ENCODE results near the gene AKR1D1. TPM values are rescaled to one million over a fixed set of nuclear protein-coding genes. Genes with fewer than 3 reads are reported as not detected.

The AKR1D1 gene
- total and polyA plus RNA-seq, 2 of the 13 experiments (the other 11 are each of a cell fraction or from before 2014, with no cell fraction given), result 6.9 to 37.0 TPM

GRCh38 chr7:138033241-138033640 is 43.0 kb upstream of the AKR1D1 start:
- ChIA-PET POLR2A (no interaction called here), CTCF (ENCODE audit: low intra/inter-chr PET ratio, low total read pairs) (no interaction called here)
- ATAC-seq (no peak), DNase-seq (ENCODE audit: low spot score) (no peak), FAIRE-seq (no peak)
- peaks cover 28% of the 10 kb centered on the region for H3K9me3 ChIP-seq (ENCODE audit: low read length)
- TF ChIP-seq MLX (CRISPR knock-in tag; IDR thresholded peaks at IDR 0.05) (no peak), GRHL1 (CRISPR knock-in tag; conservative IDR thresholded peaks at IDR 0.05) (no peak)
- in situ Hi-C loops (cut with HindIII; ENCODE audit: extremely low pct_ligation_motif_present, low pct_unique_long_range_greater_than_20kb) (no loop called here), intact Hi-C loops (cut with micrococcal nuclease; ENCODE audit: unreplicated experiment) (no loop called here)
- H4K20me1 ChIP-seq (ENCODE audit: insufficient read depth, low read length), result no peaks in the 10 kb centered on the region
- no peak overlapping the region for H3K9ac ChIP-seq (ENCODE audit: insufficient read depth, low read depth, low read length)
- H3K27ac ChIP-seq (ENCODE audit: extremely low read length, insufficient read depth, low read length), result no peak overlapping the region
- 86% methylated on average over 4 of the region's 4 CpGs for WGBS (ENCODE audit: low lambda C conversion rate)
- no TSS peak for BruUV-seq (replicated peaks)
- H3K36me3 ChIP-seq (replicated peaks in 1 of 2; ENCODE audit: control insufficient read depth in 1 of 2, insufficient read depth in 2 of 2, low read length in 2 of 2), result no peaks in the 10 kb centered on the region
- no peak overlapping the region for H3K4me3 ChIP-seq (replicated peaks in 1 of 3; ENCODE audit: insufficient read depth in 1 of 3, low read depth in 2 of 3, low read length in 3 of 3)
- no peak overlapping the region for H2AFZ ChIP-seq (ENCODE audit: low read length)
- peaks cover 9% of the 10 kb centered on the region for H3K4me1 ChIP-seq (ENCODE audit: insufficient read depth, low read length)
- H3K4me2 ChIP-seq (ENCODE audit: low read depth, low read length), result no peak overlapping the region
- H3K27me3 ChIP-seq (ENCODE audit: control insufficient read depth in 1 of 2, insufficient read depth in 2 of 2, low read length in 2 of 2), result no peaks in the 10 kb centered on the region
- no peaks in the 10 kb centered on the region for H3K79me2 ChIP-seq (ENCODE audit: insufficient read depth, low read length)

- POLR2A ChIA-PET, result no interaction called here
- DNase-seq (ENCODE audit: low spot score), result no peak
- Histone ChIP-seq H3K4me3 (replicated peaks in 1 of 3; ENCODE audit: insufficient read depth in 1 of 3, low read depth in 2 of 3, low read length in 3 of 3) (no peak overlapping the region), H3K9ac (ENCODE audit: insufficient read depth, low read depth, low read length) (no peak overlapping the region), H3K9me3 (ENCODE audit: low read length) (peaks cover 28% of the 10 kb centered on the region), H4K20me1 (ENCODE audit: insufficient read depth, low read length) (no peaks in the 10 kb centered on the region), H3K27ac (ENCODE audit: extremely low read length, insufficient read depth, low read length) (no peak overlapping the region), H2AFZ (ENCODE audit: low read length) (no peak overlapping the region), H3K4me2 (ENCODE audit: low read depth, low read length) (no peak overlapping the region), H3K36me3 (replicated peaks in 1 of 2; ENCODE audit: control insufficient read depth in 1 of 2, insufficient read depth in 2 of 2, low read length in 2 of 2) (no peaks in the 10 kb centered on the region), H3K79me2 (ENCODE audit: insufficient read depth, low read length) (no peaks in the 10 kb centered on the region), H3K4me1 (ENCODE audit: insufficient read depth, low read length) (no peaks in the 10 kb centered on the region), H3K27me3 (ENCODE audit: control insufficient read depth in 1 of 2, insufficient read depth in 2 of 2, low read length in 2 of 2) (no peaks in the 10 kb centered on the region)
- WGBS (ENCODE audit: low lambda C conversion rate), result 5% methylated on average over 2 of the region's 2 CpGs
- no peak for FAIRE-seq
- TF ChIP-seq ZNF124 (CRISPR knock-in tag; IDR thresholded peaks at IDR 0.05), result no peak
- no peak for TF ChIP-seq SNAPC4 (CRISPR knock-in tag; IDR thresholded peaks at IDR 0.05)
- no peak for TF ChIP-seq ATAD3A (CRISPR knock-in tag; IDR thresholded peaks at IDR 0.05)
- no peak for TF ChIP-seq CREB1 (IDR thresholded peaks at IDR 0.05)
- TF ChIP-seq CREB1 (CRISPR knock-in tag; IDR thresholded peaks at IDR 0.05), result no peak
- no peak for TF ChIP-seq NONO (IDR thresholded peaks at IDR 0.05)
- TF ChIP-seq NONO (CRISPR knock-in tag; conservative IDR thresholded peaks at IDR 0.05), result no peak
- no TSS peak for BruUV-seq (replicated peaks)
- CTCF ChIA-PET (ENCODE audit: low intra/inter-chr PET ratio, low total read pairs), result no interaction called here
- intact Hi-C loops (cut with micrococcal nuclease; ENCODE audit: unreplicated experiment), result no loop called here
- in situ Hi-C loops (cut with HindIII; ENCODE audit: extremely low pct_ligation_motif_present, low pct_unique_long_range_greater_than_20kb), result no loop called here
- ATAC-seq, result no peak
Measured at GRCh38 chr7:138036135-138036534, 40.1 kb upstream of the AKR1D1 start.

Measured in HepG2 (cell line).